Suppressor macrophage treated with lipopolysaccharide for 4 hours (primary cell): ENCODE results near the gene NME2.
"Not testable (repeated sequence)": the region's sequence is repeated elsewhere in the genome, so short reads cannot be mapped to it uniquely, and the experiment has no call there.

ENCODE experiments used
- DNase-seq: peaks from one replicate; pipeline ENCODE4 v3.0.0-alpha.2; 2020

NME2 gene

DNA sequence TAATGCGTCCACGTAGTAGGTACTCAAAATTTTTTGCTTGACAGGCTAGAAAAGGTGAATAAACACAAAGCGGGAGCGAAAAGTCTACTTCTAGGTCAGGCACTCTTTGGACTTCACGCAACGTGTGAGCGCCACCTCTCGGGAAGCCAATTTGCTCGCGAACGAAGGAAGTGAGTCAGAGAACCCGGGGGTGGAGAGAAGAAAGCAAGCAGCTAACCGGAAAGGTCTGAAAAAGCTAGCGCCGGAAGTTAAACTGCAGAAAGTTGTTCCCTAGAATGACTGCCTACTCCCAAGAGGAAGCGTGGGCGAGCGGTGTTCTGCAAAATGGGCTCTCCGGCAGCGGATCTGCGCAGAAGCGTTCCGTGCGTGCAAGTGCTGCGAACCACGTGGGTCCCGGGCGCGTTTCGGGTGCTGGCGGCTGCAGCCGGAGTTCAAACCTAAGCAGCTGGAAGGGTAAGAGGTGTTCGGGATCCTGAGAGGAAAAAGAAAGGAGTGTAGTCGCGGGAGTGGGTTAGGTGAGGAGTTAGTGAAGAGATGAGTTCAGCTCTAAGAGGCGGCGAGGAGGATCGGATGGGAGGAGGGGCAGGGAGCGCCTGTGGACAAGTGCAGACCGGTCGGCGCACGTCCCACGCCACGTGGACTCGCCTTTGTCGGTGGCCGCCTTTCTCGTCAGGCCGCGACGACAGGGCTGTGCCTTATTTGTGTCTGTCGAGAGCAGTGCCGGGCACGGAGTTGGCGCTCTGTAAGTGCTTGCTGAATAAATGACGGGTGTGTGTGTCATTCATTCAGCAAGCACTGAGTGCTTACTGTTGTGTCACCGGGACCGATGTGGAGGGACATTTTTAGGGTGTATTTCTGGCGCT, 12.8 kb upstream of the NME2 start, which contains the start of gene NME1:
Gene NME1, plus strand, starts transcription at position 350 of the 863 bp plus-strand sequence. CDS start 2,096 bp downstream, outside the sequence.
- peak; percentile 99 for DNase-seq

GRCh38 chr17:51154176-51154575, 12.0 kb upstream of the NME2 start:
- no peak for DNase-seq

GRCh38 chr17:51155416-51155815, 10.8 kb upstream of the NME2 start:
- DNase-seq: no peak

- no peak for DNase-seq
These were observed 6.6 kb upstream of the NME2 start for GRCh38 chr17:51159604-51160003.

DNA sequence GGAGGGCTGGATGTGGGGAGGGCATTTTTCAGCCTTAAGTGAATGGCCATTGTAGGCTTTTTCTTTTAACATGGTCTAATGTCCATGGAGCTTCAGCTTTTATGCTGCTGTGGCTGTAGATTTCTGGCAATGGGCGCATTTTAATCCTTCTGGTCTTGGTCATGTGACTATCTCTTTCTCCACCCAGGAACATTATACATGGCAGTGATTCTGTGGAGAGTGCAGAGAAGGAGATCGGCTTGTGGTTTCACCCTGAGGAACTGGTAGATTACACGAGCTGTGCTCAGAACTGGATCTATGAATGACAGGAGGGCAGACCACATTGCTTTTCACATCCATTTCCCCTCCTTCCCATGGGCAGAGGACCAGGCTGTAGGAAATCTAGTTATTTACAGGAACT, 4.7 kb upstream of the NME2 start:
- DNase-seq: no peak

GRCh38 chr17:51164911-51165679, 1.1 kb upstream of the NME2 start:
- no peak for DNase-seq

GRCh38 chr17:51165680-51166197, 472 bp upstream of the NME2 start:
- DNase-seq: no peak

DNA sequence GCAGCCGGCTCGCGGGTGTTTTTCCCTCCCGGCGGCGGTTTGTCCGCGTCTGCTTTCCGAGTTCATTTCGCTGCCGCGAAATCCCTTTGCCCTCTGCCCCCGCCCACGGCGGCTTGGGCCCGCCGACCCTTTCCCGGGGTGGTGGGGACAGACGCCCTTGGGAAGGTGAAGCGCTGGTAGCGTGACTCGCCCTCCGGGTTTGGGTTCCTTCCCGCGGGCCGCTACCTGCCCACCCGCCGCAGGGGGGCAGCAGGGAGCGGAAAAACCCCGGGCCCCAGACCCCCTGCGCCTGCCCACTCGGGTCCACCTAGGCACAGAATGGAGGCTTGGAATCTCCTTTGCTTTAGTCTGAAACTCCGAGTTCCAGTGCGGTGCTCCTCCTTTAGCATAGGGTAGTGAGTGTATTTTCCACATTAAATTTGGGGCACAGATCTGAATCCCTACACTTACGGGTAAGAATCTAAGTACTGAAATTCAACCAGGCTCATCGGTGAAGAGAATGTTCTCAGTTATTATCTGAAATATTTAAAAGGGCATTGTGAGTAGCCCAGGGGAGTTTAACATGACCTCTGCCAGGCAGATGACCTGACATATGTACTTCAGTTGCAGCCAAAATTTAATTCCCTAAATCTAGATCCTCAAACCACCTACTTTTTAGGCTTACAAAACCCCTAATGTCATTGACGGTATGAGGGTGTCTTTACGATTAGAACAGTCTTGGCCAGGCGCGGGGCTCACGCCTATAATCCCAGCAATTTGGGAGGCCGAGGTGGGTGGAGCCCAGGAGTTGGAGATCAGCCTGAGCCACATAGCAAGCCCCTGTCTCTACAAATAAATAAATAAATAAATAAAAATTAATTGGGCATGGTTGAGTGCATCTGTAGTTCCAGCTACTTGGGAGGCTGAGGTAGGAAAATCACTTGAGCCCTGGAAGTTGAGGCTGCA, 1.0 kb downstream of the NME2 start:
- DNase-seq: peak; percentile 54

DNA sequence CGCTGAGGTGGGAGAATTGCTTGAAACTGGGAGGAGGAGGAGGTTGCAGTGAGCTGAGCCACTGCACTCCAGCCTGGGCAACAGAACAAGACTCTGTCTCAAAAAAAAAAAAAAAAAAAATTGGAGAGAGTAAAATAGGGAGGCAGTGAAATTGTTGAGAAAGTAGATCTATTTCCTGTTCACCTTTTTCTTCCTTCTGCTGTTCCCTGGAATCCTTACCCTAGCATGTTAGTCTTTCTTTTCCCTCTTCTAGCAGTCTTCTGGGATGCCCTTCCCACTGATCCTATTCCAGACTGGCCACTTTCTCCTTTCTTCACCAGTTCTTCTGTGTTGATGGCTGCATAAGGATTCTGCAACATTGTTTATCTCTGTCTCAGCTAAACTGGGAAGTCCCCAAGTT, 3.1 kb downstream of the NME2 start:
- DNase-seq: no peak

- no peak for DNase-seq
These were observed 4.5 kb downstream of the NME2 start for GRCh38 chr17:51170736-51171135.

GRCh38 chr17:51172030-51172429, 5.8 kb downstream of the NME2 start:
- not testable (repeated sequence) for DNase-seq

DNA sequence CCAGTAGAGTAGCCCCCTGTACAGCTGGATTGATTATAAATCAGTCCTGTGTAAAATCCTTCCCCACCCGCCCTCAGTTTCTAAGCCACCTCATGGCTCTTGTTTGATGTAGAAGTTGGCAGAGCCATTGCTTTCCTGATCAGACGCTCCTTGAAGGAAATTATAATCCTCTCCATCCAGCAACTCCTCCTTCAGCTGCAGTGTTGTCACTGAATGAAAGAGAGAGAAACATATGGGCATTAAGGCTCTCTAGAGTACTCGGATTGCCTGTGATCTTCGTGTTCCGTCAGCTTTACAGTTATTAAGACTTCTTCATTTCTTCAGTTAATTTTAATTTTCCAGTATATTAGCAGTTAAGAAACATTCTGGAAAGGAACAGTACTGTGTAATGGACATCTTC, 14.3 kb downstream of the NME2 start:
- no peak for DNase-seq

- DNase-seq: no peak
These were observed 17.9 kb downstream of the NME2 start for GRCh38 chr17:51184124-51184523.

DNA sequence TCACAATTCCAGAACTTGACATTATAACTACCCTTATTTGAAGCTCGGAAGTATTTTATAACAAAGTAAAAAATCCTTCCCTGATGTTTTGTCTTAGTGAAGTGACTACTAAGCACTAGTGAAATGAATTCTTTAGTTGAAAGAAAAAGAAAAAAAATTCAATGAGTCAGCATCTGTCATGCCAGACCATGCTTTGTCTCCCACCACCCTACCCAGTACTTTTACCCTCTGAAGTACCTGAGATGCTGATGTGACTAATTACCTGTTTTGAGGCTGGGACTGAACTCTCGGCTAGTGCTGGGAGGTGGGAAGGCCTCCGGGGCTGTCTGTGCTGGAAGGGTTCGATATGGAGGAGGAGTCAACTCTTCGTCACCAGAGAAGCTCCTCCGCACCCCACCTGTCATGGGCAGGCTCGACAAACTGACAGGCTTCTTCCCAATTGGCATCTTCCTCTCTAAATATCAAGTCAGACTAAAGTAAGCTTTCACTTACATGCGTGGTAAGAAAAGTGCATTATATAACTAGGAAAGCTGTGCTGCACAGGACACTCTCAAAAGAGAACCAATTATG, 19.6 kb downstream of the NME2 start:
- DNase-seq: no peak

DNA sequence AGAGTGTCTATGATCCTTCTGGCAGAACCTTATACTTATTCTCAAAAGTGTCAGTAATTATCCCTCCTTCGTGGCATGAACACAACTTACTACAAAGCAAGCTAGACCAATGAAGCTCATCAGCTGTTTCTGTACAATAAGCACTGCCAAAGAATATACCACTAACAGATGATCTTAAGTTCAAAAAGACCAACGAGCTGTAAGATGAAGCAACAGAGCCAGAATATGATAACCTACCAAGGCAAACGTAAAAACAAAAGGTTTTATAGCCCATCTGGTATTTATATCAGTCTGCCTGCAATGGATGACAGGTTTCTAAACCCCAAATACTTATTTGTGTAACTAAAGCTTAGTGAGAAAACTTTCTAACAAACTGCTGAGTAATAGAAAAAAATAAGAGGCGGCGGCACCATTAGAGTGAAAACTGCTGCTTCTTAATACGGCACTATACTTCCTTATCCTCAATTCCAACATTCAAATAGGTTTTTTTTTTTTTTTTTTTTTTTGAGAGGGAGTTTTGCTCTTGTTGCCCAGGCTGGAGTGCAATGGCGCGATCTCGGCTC, 22.1 kb downstream of the NME2 start:
- no peak for DNase-seq

DNA sequence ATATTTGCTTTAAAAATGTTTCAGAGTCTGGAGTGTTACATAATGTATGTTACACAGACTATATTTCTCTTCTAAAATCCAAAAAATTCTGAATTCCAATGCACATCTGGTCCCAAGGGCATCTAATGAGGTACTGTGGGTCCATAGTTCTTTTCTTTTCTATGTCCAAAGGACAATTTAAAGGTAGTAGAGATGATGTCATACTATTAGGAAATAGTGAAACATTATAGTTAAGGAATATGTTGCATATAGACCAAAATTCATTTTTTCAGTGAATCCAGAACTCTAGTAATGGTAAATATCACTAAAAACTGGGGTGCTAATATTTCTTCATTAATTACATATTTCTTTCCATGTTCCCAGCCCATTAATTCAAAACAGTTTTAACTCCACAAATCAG, 23.0 kb downstream of the NME2 start:
- DNase-seq: no peak

DNA sequence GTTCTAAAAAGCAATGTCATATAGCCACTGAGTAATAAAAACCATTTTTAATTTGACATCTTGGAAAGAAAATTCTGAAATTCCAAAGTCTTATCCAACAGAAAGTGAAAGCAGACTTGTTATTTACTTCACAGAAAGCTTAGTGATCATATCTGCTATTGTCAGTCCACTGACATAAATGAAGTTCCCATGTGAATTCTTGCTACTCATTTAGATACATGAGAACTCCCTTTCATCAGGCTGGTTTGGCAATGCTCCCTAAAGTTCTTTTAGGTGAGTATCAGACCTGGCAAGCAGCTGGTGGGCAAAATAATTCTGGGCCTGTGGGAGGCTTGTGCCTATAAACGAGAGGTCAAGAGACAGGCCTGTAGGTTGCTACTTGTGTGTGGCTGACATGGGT, 23.4 kb downstream of the NME2 start:
- DNase-seq: peak; percentile 2

DNA sequence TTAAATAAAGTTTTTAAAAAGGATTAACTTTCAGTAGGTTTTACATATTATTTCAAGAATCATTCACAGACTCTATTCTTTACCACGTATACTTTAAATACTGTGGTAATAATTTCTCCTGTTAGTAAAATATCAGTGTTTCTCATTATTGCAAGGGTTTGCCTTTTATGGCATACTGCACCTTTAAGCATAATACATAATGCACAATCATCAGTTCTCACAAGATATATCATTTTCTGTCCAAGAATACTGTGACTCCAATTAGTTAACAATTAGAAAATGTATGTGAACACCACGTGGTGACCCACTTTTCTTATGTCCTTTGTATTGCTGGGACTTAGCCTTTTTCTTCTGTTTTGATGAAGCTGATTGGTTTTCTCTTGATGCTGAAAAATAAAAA, 25.7 kb downstream of the NME2 start:
- no peak for DNase-seq

- no peak for DNase-seq
These were observed 31.5 kb downstream of the NME2 start for GRCh38 chr17:51197754-51198153.

DNA sequence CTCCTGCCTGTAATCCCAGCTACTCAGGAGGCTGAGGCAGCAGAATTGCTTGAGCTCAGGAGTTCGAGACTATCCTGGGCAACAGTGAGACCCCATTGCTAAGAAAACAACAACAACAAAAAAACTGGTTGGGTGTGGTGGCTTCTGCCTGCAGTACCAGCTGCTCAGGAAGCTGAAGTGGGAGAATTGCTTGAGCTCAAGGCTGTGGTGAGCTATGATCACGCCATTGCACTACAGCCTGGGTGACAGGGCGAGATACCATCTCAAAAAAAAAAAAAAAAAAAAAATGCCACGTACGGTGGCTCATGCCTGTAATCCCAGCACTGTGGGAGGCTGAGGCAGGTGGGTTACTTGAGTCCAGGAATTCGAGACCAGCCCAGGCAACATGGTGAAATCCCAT, 34.1 kb downstream of the NME2 start:
- DNase-seq: no peak

DNA sequence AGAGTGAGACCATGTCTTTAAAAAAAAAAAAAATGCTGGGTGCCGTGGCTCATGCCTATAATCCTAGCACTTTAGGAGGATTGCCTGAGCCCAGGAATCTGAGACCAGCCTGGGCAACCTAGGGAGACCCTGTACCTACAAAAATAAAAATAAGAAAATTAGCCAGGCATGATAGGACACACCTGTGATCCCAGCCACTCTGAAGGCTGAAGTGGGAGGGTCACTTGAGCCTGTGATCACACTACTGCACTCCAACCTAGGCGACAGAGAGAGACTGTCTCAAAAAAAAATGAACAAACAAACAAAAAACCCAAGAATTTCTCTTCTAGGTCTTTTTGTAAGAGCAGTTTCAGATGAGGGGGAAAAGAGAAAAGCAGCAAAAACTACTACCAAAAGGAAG, 34.6 kb downstream of the NME2 start:
- DNase-seq: no peak

- no peak for DNase-seq
These were observed 37.6 kb downstream of the NME2 start for GRCh38 chr17:51203838-51204237.
